ENCODE data around the gene RPL31.
A peak's percentile ranks its signal among the peaks of the same experiment; 100 is the strongest.

RPL31 gene

GRCh38 chr2:100976061-100976460, 26.0 kb upstream of the RPL31 start:
- no peak for DNase-seq

- peak; percentile 95 for DNase-seq
Observed at GRCh38 chr2:100976645-100977391, 25.3 kb upstream of the RPL31 start.

- no peak for DNase-seq
Observed at GRCh38 chr2:100977511-100977910, 24.6 kb upstream of the RPL31 start.

- no peak for DNase-seq
Observed at GRCh38 chr2:100978582-100979191, 23.4 kb upstream of the RPL31 start.

GRCh38 chr2:100980046-100980445, 22.0 kb upstream of the RPL31 start:
- DNase-seq: no peak

DNA sequence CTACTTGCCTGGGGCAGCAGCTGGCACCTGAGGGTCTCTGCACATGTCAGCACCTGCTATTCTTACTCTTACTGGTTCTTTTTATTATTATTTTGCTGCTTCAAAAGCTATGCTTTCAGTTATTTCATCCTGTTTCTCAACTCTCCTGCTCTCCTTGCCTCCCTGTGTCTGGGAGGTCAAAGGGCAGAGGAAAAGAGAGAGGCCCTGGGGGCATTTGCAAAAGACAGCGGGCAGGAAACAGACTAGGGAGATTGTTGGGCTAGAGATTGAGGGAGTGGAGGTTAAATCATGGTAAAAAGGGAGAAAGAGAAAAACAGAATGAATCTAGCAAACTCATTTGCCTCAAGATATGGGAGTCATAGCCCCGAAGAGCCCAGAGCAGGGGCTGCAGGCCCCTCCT, 21.1 kb upstream of the RPL31 start:
- peak; percentile 80 for DNase-seq

- no peak for DNase-seq
Observed at GRCh38 chr2:100982431-100982861, 19.6 kb upstream of the RPL31 start.

DNA sequence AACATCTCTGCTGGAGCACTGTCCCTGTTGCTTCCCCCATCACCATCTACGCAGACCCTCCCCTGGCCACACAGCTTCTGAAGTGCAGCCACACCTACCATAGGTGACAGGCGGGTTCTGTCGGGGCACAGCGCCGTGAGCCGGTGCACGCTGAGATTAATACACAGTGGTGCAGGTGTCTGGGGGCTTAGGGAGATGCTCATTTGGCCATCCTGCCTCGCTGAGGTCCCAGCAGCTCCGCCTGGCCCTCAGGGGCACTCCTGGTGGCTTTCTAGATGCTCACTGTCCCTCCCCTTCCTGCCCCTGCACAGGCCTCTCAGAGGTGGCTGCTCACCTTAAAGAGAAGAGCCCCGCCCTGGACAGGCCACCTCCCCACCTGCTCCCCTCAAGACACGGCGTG, 18.9 kb upstream of the RPL31 start:
- DNase-seq: no peak

DNA sequence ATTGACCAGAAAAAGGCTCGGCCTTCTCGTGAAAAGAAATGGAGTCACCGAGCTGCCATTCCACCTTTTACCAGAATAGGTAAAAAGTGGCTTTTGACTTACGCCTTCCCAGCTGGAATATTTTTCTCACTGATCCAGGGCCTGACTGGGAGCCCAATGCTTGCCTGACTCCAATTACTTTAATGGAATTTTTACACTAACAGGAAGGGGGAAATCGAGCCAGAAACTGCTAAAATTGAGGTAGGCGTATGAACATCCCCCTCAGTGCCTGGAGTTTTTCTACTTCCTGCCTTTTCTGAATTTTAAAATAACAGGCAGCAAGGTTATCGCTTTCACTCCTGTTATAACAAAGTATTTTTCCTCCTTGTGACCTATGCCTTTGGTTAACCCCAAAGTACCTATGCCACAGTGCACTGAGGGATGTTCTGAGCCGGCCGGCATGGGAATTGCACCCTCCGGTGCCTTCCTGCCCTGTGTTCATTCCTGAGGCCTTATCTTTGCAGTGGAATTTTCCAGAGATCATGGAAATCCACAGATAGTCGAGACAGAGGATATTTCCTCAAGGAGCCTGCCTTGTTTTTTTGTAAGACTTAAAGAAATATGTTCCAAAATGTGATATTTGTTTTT, 18.3 kb upstream of the RPL31 start:
- DNase-seq: no peak

DNA sequence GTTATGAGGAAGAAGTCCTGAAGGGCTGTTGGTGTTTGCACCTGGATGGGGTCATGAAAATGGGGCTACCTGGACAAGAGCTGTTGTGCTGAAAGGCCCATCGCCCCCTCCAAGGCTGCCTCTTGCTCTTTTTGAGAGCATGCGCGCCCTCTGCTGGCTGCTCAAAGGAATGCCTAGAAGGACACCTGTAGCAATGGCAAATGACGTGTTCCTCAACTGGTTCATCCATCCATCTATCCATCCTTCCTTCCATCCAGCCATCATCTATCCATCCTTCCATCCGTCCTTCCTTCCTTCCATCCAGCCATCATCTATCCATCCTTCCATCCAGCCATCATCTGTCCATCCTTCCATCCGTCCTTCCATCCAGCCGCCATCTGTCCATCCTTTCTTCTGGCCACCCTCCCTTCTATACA, 17.2 kb upstream of the RPL31 start:
- DNase-seq: peak; percentile 85

GRCh38 chr2:100986157-100986556, 15.9 kb upstream of the RPL31 start:
- no peak for DNase-seq

DNA sequence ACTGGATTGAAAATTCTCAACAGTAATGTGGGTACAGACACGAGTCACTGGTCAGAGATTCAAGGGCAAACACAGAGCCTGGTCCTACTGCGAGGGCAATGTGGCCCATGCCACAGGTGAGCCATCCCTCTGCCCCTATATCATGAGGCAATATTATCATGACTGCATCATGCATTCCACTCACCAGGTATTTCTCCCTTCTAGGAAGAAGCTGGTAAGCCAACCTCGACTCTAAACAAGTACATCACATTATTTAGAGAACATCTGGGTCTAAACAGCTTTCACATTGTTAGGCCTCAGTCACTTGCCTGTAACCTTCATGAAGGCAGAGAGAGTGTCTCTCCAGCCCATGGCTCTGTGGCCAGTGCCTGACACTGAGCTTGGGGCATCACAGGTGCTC, 14.6 kb upstream of the RPL31 start:
- DNase-seq: no peak

DNA sequence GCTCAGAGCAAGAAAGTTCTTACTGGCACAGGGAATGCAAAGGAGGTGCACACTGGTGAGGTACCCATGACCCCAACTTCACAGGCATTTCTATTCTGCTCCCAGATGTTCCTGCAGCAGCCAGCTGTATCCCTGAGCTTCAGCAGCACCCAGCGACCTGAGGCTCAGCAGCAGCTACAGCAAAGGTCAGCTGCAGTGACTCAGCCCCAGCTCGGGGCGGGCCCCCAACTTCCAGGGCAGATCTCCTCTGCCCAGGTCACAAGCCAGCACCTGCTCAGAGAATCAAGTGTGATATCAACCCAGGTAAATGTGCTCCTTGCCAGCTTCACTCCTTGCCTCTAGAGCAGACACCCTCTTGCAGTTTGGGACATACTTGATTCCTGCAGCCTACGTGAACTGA, 14.1 kb upstream of the RPL31 start:
- DNase-seq: no peak

DNA sequence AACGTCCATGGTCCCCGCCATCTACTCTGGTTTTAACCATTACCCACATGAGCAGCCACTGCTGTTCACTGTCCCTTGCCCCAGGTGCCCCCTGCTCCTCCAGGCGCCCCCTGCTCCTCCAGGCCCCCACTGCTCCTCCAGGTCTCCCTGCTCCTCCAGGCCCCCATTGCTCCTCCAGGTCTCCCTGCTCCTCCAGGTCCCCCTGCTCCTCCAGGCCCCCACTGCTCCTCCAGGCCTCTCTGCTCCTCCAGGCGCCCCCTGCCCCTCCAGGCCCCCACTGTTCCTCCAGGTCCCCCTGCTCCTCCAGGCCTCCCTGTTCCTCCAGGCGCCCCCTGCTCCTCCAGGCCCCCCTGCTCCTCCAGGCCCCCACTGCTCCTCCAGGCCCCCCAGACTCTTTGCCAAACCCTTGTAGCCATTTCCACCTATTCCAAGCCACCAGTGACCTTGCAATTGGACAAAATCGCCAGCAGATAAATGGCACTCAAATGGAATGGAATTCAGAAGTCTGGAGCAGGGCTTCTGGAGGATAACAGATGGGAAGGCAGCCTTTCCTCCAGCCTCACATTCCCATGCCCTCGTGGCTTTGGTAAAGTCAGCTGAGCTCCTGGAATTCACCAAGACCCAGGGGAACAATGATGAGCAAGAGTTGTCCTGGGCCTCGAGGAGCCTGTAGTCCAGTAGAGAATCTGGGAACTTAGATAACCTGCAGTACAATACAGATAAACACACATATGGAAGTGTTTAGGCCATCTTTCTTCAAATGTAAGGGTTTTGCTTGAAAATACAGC, 13.3 kb upstream of the RPL31 start:
- DNase-seq: peak; percentile 75

DNA sequence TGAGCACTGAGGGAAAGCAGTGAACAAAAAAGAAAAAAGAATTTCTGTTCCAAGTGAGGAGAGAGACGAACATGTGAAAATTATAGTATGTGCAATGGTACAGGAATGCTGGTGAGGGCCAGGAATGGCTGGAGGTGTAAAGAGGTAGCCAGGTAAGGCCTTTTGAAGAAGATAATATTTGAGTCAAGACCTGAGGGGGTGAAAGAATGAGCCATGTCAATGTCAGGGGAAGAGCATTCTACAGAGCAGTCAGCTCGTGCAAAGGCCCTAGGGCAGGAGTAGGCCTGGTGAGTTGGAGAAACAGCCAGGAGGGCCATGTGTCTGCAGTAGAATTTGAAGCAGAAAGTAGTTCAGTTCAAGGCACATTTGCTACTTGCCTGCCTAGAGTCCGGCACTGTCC, 12.4 kb upstream of the RPL31 start:
- no peak for DNase-seq

DNA sequence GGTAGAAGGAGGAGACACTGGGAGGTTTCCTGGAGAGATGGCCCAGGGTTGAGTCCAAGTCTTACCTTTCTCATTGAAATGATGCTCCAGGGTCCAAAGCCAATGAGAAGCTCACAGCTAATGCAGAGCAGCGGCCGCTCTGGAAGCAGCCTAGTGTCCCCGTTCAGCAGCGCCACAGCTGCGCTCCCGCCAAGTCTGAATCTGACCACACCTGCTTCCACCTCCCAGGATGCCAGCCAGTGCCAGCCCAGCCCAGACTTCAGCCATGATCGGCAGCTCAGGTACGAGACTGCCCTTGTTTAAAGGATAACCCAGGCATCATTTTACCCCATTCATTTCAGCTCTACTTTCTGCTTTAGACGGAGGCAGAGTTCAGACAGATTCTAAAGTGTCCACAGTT, 11.9 kb upstream of the RPL31 start:
- DNase-seq: no peak

- DNase-seq: no peak
Observed at GRCh38 chr2:100990650-100991403, 11.3 kb upstream of the RPL31 start.

DNA sequence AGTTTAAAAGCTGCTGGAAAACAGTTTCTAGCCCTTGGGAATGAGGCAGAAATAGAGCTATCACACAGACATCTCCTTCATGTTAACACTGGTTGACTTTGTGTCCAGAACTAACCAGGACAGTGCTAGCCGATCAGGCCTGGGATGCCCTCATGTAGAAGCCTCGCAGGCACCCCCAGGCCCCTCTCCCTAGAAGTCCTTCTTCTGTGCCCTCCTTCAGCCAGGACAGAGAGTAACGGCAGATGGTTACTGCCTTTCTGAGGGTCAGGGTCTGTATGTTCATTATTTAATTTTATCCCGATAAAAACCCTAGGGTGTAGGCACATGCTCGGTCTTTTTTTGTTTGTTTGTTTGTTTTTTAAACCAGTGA, 10.7 kb upstream of the RPL31 start:
- DNase-seq: no peak

GRCh38 chr2:100992262-100992661, 9.8 kb upstream of the RPL31 start:
- peak; percentile 13 for DNase-seq

- DNase-seq: peak; percentile 22
Observed at GRCh38 chr2:100993294-100993693, 8.8 kb upstream of the RPL31 start.

GRCh38 chr2:100995309-100996075, 6.6 kb upstream of the RPL31 start:
- no peak for DNase-seq
